Dendritic cell treated with granulocyte-macrophage colony-stimulating factor and Interleukin-4, amounts not matched to agents 40 ng/mL and 50 ng/mL, for 4 days (primary cell): ENCODE measurements around the gene C2orf42.
A peak's percentile ranks its signal among the peaks of the same experiment; 100 is the strongest.
"Not testable (repeated sequence)": the region's sequence is repeated elsewhere in the genome, so short reads cannot be mapped to it uniquely, and the experiment has no call there.

ENCODE experiments used
- H3K27ac Mint-ChIP-seq: one replicate; pipeline ENCODE4 v1.8.0; 2022; ENCODE audit warnings: mild to moderate bottlenecking, mixed read lengths
- H3K27me3 Mint-ChIP-seq: one replicate; pipeline ENCODE4 v1.8.0; 2022; ENCODE audit warnings: mild to moderate bottlenecking, mixed read lengths
- H3K36me3 Mint-ChIP-seq: one replicate; pipeline ENCODE4 v1.8.0; 2022; ENCODE audit warnings: low read depth, mixed read lengths
- H3K4me1 Mint-ChIP-seq: one replicate; pipeline ENCODE4 v1.8.0; 2022; ENCODE audit warnings: low read depth, mixed read lengths
- H3K4me3 Mint-ChIP-seq: one replicate; pipeline ENCODE4 v1.8.0; 2022; ENCODE audit warnings: mild to moderate bottlenecking, moderate library complexity, mixed read lengths
- H3K9me3 Mint-ChIP-seq: one replicate; pipeline ENCODE4 v1.8.0; 2022; ENCODE audit warnings: mixed read lengths
- intact Hi-C: fragments of 100-400 bp; cut with micrococcal nuclease; formaldehyde crosslinking; loops from one replicate; pipeline ENCODE4 v1.15.0; 2022

Gene C2orf42

DNA sequence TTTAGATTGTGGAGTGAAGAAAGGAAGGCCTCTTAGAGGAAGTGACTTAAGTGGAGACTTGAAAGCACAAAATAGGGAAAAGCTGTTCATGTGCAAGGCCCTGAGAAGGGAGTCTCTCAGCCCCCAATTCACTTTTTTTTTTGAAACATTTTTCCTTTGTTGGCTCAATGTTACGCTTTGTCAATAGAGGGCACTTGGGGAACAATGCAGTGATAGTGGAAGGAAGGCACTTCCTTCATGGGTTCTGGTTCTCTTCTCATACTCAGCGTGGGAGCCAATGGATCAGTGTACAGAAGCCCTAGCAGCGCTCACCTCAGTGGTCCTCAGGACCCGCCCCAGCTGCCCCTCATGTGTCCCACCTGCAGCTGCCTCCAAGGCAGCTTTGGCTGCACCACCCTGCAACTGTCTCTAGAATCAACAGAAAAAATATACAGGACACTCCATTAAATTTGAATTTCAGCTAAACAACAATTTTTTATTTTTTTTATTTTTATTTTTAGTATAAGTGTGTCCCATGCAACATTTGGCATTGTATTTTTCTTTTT lies 8.6 kb upstream of the C2orf42 start:
- Mint-ChIP-seq H3K36me3 (no peaks in the 10 kb centered on the region), H3K4me3 (no peak overlapping the region), H3K27ac (no peak overlapping the region), H3K27me3 (no peaks in the 10 kb centered on the region), H3K9me3 (no peaks in the 10 kb centered on the region), H3K4me1 (no peaks in the 10 kb centered on the region)
- intact Hi-C loops = no loop called here

DNA sequence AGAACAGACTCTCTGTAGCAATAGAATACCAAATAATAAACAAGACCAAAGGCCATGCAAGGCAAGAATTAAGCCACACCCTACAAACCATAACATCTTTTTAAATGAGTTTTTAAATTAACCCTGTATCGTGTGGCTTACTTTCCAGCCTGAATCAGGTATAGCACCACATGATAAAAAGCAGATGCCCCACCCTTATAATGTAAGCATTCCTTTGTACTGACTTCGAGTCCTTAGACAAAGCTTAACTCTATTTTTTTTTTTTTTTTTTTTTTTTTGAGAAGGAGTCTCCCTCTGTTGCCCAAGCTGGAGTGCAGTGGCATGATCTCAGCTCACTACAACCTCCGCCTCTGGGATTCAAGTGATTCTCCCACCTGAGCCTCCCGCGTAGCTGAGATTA lies 1.7 kb upstream of the C2orf42 start:
- Mint-ChIP-seq H3K27me3 (no peaks in the 10 kb centered on the region), H3K9me3 (no peaks in the 10 kb centered on the region), H3K27ac (no peak overlapping the region), H3K4me1 (peaks cover 19% of the 10 kb centered on the region), H3K36me3 (peaks cover 16% of the 10 kb centered on the region), H3K4me3 (no peak overlapping the region)
- intact Hi-C loops = no loop called here

DNA sequence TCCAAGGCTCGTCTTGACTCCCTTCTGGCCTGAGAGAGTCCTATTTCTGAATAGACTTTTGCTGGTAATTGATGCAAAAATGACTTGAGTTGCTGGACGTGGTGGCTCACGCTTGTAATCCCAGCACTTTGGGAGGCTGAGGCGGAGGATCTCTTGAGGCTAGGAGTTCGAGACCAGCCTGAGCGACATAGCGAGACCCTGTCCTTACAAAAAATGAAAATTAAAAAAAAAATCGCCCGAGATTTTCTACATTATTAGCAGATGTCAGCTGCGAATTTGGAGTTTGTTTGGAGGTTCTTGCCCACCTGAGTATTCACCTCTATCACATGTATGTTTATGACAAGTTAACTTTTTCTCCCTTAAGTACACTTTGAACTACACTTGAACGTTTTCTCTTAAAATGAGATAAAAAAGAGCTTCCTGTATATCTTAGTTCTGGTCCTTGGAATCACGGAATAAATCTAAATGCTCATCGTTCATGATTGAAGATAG lies 471 bp upstream of the C2orf42 start:
- H3K27me3 Mint-ChIP-seq = no peaks in the 10 kb centered on the region
- H3K4me1 Mint-ChIP-seq = peaks cover 19% of the 10 kb centered on the region
- H3K4me3 Mint-ChIP-seq = peak overlapping the region; percentile 87
- H3K27ac Mint-ChIP-seq = peak overlapping the region; percentile 98
- no peaks in the 10 kb centered on the region for H3K9me3 Mint-ChIP-seq
- peaks cover 16% of the 10 kb centered on the region for H3K36me3 Mint-ChIP-seq
- intact Hi-C loops = loop anchor here (2.0 kb wide), 2 partner anchors 66 to 102 kb away; partner anchors contain the start of gene SNRPG

DNA sequence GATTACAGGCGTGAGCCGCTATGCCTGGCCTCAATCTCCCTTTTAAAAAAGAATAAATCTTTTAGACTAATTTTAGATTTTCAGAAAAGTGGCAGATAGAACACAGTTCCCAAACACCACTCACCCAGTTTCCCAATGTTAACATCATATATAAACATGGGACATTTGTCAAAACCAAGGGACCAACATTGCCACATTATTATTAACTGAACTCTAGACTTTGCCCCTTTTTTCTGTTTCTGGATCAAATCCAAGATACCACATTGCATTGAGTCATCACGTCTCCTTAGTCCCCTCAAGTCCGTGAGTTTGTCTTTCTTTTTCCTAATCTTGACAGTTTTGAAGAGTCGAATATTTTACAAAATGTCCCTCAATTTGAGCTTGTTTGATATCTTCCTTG lies 2.4 kb downstream of the C2orf42 start:
- intact Hi-C loops = no loop called here
- Mint-ChIP-seq H3K9me3 (no peaks in the 10 kb centered on the region), H3K27me3 (no peaks in the 10 kb centered on the region), H3K4me3 (no peak overlapping the region), H3K4me1 (peaks cover 19% of the 10 kb centered on the region), H3K27ac (peak overlapping the region; percentile 25), H3K36me3 (peaks cover 16% of the 10 kb centered on the region)

DNA sequence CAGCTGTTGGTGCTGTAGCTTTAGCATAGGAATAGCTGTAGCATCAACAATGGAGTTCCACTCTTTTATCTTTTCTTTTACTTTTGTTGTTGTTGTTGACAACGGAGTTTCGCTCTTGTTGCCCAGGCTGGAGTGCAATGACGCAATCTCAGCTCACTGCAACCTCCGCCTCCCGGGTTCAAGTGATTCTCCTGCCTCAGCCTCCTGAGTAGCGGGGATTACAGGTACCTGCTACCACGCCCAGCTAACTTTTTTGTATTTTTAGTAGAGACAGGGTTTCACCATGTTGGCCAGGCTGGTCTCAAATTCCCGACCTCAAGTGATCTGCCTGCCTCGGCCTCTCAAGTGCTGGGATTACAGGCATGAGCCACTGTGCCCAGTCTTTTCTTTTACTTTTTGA lies 3.6 kb downstream of the C2orf42 start:
- H3K27me3 Mint-ChIP-seq, H3K4me3 Mint-ChIP-seq, H3K27ac Mint-ChIP-seq, intact Hi-C loops, H3K9me3 Mint-ChIP-seq: not testable (repeated sequence)
- Mint-ChIP-seq H3K4me1 (peaks cover 19% of the 10 kb centered on the region), H3K36me3 (peaks cover 25% of the 10 kb centered on the region)

DNA sequence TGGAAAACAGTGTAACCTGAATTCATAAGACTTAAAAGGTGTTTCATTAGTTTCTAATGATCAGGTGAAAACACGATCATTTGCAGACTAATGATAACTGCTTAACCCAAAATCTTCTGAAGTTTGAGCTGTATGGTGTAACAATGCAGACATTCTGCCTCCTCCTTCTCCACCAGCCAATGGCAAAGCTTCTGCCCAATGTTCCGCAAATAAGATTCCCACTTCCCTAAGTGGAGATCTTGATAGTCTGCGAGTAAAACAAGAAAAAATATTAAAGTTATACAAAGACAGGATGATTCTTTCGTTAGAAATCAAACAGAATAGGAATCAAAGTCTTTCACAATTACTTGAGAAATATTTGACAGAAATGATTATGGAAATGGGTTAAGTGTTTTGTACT lies 8.1 kb downstream of the C2orf42 start:
- H3K27ac Mint-ChIP-seq = peak overlapping the region; percentile 41
- no peaks in the 10 kb centered on the region for H3K9me3 Mint-ChIP-seq
- no peaks in the 10 kb centered on the region for H3K4me1 Mint-ChIP-seq
- no peaks in the 10 kb centered on the region for H3K27me3 Mint-ChIP-seq
- peaks cover 48% of the 10 kb centered on the region for H3K36me3 Mint-ChIP-seq
- intact Hi-C loops = no loop called here
- no peak overlapping the region for H3K4me3 Mint-ChIP-seq

DNA sequence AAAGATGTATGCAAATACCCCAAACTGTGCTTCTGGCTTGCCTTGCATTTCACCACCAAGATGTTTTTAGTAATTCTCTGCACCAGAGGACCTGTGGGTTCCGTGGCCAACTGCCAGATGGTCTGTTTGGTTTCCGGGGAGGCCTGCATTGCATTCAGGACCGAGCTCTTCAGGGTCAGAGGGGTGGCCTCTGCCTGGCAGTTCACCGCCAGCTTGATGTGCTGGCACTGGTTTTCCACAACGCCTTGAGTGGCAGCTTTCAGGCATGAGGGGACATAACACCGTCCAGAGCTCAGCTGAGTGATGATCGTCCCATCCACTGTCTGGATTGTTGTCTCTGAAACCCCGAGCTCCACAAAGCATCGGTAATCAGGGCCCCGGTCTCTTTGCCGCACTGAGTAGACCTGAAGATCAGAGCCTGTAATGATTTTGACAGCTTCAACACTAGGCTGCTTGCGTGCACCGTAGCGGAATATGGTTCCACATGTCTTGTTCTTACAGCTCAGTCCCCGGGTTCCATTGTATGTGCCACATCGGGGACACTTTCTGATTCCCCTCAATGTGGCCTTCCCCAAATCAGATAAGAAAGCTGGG lies 9.4 kb downstream of the C2orf42 start:
- intact Hi-C loops = no loop called here
- Mint-ChIP-seq H3K9me3 (no peaks in the 10 kb centered on the region), H3K27ac (no peak overlapping the region), H3K27me3 (no peaks in the 10 kb centered on the region), H3K36me3 (peaks cover 60% of the 10 kb centered on the region), H3K4me3 (no peak overlapping the region), H3K4me1 (no peaks in the 10 kb centered on the region)

DNA sequence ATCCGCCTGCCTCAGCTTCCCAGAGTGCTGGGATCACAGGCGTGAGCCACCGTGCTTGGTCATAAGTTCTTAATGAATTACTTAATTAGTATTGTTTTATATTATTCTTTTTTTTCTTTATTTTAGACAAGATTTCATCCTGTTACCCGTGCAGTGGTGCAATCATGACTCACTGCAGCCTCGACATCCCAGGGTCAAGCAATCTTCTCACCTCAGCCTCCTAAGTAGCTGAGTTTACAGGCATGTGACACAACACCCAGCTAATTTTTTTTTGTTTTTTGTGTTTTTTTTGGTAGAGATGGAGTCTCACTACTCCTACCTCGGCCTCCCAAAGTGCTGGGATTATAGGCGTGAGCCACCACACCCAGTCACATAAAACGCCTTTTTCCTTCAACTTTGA lies 17.3 kb downstream of the C2orf42 start:
- no peaks in the 10 kb centered on the region for H3K27me3 Mint-ChIP-seq
- no peak overlapping the region for H3K27ac Mint-ChIP-seq
- H3K4me1 Mint-ChIP-seq = no peaks in the 10 kb centered on the region
- no peak overlapping the region for H3K4me3 Mint-ChIP-seq
- peaks cover 95% of the 10 kb centered on the region for H3K36me3 Mint-ChIP-seq
- intact Hi-C loops = no loop called here
- H3K9me3 Mint-ChIP-seq = no peaks in the 10 kb centered on the region

DNA sequence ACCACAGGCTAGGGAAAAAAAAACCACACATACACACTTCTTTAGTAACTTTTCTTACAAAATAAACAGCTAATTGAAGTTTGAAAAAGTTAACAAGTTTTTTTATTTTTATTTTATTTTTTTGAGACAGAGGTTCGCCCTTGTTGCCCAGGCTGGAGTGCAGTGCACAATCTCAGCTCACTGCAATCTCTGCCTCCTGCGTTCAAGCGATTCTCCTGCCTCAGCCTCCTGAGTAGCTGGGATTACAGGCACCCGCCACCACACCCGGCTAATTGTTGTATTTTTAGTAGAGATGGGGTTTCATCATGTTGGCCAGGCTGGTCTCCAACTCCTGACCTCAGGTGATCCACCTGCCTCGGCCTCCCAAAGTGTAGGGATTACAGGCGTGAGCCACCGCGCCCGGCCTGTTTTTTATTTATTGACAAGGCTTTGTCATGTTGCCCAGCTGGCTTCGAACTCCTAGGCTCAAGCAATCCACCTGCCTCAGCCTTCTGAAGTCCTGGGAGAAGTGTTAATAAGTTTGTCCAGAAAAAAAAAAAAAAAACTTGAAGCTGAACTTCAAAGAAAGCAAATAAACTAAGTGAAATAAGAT lies 21.1 kb downstream of the C2orf42 start:
- H3K4me1 Mint-ChIP-seq, intact Hi-C loops, H3K4me3 Mint-ChIP-seq, H3K9me3 Mint-ChIP-seq, H3K27ac Mint-ChIP-seq, H3K27me3 Mint-ChIP-seq: not testable (repeated sequence)
- peaks cover 96% of the 10 kb centered on the region for H3K36me3 Mint-ChIP-seq

DNA sequence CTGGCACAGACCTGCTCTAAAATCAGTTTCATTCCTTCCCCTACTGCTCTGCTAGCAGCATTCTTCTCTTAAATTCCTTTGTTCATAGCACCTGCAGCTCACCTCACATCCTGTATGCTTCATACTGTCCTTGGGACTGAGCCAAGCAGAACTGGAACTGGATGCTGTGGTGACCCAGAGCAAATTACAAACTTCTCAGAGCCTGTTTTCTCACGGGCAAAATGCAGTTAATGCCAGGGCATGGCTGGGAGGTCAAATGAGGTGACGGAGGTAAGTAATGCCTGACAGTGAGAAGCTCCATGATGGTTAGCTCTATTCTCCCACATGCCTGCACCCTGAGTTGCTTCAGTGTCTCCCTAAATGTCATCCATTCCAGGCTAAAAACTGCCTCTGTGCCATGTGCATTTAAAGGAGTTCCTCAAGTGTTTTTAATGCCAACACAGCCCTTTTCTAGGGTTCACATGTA lies 29.7 kb downstream of the C2orf42 start:
- H3K9me3 Mint-ChIP-seq = no peaks in the 10 kb centered on the region
- H3K4me1 Mint-ChIP-seq = no peaks in the 10 kb centered on the region
- no peak overlapping the region for H3K4me3 Mint-ChIP-seq
- intact Hi-C loops = no loop called here
- H3K27ac Mint-ChIP-seq = no peak overlapping the region
- peaks cover 88% of the 10 kb centered on the region for H3K36me3 Mint-ChIP-seq
- no peaks in the 10 kb centered on the region for H3K27me3 Mint-ChIP-seq

DNA sequence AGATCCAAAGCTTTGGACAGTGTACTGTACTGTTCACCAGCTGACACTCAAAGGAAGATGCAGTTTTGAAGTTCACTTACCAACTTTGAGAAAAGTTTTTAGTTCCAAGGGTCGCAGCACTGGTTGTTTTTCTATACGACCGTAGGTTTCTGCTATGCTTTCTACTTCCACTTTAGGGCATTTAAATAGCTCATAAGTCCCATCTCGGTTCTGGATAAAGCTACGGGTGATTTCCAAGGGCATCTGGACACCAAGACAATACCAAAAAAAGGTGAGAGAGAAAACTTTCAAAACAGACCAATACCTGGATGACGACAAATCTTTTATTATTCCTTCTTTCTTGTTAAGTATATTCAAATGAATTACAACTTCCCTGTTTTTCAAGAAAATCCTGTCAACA lies 30.3 kb downstream of the C2orf42 start:
- no peak overlapping the region for H3K4me3 Mint-ChIP-seq
- H3K4me1 Mint-ChIP-seq = no peaks in the 10 kb centered on the region
- H3K27me3 Mint-ChIP-seq = no peaks in the 10 kb centered on the region
- H3K27ac Mint-ChIP-seq = no peak overlapping the region
- H3K9me3 Mint-ChIP-seq = no peaks in the 10 kb centered on the region
- intact Hi-C loops = no loop called here
- H3K36me3 Mint-ChIP-seq = peaks cover 87% of the 10 kb centered on the region

DNA sequence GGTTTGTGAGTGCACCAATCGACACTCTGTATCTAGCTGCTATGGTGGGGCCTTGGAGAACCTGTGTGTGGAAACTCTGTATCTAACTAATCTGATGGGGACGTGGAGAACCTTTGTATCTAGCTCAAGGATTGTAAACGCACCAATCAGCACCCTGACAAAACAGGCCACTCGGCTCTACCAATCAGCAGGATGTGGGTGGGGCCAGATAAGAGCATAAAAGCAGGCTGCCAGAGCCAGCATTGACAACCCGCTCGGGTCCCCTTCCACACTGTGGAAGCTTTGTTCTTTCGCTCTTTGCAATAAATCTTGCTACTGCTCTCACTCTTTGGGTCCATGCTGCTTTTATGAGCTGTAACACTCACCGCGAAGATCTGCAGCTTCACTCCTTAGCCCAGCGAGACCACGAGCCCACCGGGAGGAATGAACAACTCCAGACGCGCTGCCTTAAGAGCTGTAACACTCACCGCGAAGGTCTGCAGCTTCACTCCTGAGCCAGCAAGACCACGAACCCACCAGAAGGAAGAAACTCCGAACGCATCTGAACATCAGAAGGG lies 41.6 kb downstream of the C2orf42 start:
- H3K27me3 Mint-ChIP-seq, intact Hi-C loops, H3K9me3 Mint-ChIP-seq, H3K4me1 Mint-ChIP-seq, H3K27ac Mint-ChIP-seq, H3K4me3 Mint-ChIP-seq: not testable (repeated sequence)
- peaks cover 53% of the 10 kb centered on the region for H3K36me3 Mint-ChIP-seq

DNA sequence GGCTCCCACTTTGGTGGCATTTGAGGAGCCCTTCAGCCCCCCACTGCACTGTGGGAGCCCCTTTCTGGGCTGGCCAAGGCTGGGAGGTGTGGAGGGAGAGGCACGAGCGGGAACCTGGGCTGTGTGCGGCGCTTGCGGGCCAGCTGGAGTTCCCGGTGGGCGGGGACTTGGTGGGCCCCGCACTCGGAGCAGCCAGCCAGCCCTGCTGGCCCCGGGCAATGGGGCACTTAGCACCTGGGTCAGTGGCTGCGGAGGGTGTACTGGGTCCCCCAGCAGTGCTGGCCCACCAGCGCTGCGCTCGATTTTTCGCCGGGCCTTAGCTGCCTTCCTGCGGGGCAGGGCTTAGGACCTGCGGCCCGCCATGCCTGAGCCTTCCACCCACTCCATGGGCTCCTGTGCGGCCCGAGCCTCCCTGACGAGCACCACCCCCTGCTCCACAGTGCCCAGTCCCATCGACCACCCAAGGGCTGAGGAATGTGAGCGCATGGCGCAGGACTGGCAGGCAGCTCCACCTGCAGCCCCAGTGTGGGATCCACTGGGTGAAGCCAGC lies 42.5 kb downstream of the C2orf42 start:
- intact Hi-C loops, H3K4me1 Mint-ChIP-seq, H3K9me3 Mint-ChIP-seq, H3K27me3 Mint-ChIP-seq, H3K4me3 Mint-ChIP-seq, H3K27ac Mint-ChIP-seq: not testable (repeated sequence)
- H3K36me3 Mint-ChIP-seq = peaks cover 44% of the 10 kb centered on the region
